GM18517 (cell line): ENCODE results near the gene KCNC4.

Experiments
- ATAC-seq: cut with Tn5 transposase; IDR thresholded peaks from one replicate; pipeline ENCODE4 v1.9.1; 2021; ENCODE audit warnings: mild to moderate bottlenecking, moderate library complexity; ENCODE audit not compliant: unreplicated experiment

KCNC4 gene

DNA sequence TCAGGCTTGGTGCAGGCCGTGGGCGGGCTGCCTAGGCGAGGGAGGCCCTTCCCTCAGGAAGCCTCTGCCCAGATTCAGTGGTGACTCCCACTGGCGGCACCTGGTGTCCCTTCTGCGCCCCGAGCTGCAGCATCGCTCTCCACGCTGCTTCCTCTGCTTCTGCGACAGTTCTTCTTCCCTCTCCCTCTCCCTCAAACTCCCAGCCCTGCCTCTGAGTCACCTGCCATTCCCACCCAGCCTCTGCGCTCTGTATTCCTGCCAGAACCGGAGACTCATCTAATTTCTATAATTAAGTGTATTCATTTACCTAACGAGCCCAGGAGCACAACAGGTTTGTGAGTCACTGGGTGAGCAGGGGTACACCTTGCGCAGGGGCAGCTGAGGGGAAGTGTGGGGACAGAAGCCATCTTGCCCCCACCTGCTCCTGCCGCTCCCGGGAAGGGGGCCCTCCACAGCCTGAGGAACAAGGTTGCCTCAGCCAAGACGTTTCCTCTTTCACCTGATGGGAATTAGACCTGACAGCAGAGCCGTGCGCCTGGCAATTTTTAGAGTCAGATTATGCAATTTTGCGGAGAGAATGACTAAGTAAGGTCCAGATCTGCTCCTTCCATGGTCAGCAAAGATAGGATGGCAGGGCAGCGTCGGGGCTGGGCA is 19.4 kb downstream of the KCNC4 start:
- ATAC-seq = no peak

DNA sequence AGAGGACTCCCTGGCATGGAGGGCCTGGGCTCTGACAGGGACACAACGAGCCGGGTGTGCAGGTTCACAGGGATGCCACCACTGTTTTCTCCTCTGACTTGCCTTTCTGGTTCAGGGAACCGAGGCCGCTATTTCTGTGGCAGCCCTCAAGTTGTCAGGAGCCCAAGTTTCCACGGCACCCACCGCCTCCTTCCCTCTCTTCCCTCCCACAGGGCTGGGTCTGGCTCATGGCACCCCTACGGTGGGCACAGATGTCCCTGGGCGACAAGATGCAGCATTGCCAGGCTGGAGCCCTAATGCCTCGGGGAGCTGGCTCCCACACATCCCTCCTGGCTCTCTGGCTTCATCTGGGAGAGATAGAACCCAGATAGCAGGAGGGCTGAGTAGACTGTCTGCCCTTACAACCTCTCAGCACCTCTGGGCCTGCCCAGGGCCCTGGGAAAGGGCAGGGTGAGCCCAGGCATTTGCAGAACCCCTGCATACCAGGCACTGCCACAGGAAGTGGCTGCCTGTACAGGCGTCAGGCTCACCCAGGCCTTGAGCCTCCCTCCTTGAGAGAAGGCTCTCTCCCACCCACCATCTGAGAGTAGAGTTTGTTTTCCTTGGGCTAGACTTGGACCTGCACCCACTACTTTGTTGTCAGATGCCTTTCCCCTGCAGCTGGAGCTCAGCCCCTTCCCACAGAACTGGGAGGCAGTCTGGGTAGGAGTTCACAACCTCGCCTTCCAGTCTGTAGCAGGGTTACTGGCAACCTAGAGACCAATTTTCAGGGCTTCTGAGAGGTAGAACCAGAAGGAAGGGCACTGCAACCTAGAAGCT is 20.5 kb downstream of the KCNC4 start:
- ATAC-seq = no peak

DNA sequence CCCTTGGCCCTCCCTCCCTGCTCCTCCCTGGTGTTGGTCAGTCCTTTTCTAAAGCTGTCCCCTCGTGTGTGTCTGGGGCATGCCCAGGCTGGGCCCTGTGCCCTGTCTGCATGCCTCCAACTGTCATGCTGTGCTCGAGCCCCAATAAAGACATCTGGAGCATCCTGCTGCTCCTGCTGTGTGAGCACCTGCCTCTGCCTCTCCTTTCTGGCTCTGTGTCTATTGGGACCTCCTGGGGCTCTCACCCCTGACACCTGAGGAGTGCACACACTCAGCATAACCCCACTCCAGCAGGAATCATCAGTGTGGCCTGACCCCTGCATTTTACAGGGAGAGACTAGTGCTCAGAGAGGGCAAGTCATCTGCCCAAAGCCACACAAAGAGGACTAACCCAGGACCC is 23.7 kb downstream of the KCNC4 start:
- ATAC-seq = no peak

DNA sequence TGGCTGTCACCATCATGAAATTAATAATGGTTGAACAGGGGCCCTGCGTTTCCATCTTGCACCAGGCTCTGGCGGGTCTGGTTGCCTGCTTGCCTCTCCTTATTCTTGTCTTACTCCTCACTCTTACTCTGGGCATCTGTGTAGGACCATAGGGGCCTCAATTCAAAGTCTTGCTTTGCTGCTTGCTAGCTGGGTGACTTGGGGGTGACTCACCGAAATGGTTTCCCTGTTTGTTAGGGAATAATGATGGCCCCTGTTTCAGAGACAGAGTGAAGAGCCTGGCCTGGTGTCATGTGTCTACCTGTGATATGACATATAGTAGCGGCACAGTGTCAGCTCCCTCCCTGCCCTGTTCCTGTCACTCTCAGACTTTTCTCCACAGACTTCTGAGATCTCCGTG is 24.6 kb downstream of the KCNC4 start:
- ATAC-seq = no peak

DNA sequence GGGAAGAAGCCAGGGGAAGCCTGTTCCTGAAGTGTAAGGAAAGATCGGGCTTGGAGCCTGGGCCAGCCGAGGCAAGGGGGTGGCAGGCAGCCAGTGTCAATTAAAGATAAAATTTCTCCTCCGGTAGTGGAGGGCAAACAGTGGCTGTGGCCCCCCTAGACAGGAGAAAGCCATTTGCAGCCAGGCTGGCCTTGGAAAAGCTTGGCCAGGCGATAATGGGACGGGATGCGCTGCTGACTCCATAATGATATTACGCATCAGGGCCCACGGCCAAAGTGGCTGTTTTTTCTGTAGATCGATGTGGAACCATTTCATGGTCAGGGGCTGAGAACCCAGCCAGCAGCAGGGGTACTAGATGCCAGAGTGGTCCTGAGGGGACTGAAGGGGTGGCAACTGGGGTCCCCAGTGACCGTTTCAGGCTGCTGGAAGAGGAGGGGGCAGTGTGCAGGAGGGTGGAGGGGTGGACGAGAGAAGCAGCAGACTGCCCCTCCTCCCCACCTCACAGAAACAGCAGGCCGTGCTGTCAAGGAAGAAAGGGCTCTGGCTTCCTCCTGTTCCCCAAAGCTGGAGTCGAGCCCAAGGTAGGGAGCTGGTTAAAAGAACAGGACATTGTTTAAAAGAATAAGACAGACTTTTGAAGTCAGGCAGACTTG is 25.2 kb downstream of the KCNC4 start:
- no peak for ATAC-seq

DNA sequence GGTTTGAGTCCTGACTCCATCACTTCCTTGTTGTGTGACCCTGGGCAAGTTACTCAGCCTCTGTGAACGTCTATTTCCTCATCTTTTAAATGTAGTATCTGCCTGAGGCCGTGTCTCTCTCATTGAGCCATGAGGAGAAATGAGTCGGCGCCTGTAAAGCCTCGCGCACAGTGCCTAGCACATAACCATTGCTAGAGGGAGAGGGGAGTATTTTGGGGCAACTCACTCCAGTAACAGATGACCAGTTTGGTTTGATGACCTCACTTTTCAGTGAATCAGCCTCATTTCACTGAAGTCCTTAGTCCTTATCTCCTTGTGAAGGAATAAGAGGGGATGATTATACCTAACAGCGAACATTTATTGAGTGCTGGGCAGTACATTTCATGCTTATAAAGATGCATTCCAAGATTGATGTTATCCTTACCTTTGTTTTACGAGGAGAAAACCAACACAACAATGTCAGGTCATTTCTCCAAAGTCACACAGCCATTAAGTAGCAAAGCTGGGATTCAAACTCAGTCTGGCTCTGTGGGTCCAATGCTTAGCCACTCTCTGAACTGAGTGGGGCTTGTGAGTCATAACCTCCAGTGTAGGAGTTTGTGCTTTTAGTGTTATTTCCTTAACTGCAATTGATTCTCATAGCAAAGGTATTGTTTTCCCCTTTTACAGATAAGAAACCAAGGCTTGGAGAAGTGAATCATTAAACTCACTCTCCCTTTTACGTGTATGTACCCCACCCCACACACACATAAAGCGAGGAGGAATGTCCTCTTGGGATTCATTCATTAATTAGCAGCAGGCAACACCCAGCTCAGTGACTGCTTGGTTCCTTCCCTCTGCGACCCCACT is 25.9 kb downstream of the KCNC4 start:
- ATAC-seq = no peak

DNA sequence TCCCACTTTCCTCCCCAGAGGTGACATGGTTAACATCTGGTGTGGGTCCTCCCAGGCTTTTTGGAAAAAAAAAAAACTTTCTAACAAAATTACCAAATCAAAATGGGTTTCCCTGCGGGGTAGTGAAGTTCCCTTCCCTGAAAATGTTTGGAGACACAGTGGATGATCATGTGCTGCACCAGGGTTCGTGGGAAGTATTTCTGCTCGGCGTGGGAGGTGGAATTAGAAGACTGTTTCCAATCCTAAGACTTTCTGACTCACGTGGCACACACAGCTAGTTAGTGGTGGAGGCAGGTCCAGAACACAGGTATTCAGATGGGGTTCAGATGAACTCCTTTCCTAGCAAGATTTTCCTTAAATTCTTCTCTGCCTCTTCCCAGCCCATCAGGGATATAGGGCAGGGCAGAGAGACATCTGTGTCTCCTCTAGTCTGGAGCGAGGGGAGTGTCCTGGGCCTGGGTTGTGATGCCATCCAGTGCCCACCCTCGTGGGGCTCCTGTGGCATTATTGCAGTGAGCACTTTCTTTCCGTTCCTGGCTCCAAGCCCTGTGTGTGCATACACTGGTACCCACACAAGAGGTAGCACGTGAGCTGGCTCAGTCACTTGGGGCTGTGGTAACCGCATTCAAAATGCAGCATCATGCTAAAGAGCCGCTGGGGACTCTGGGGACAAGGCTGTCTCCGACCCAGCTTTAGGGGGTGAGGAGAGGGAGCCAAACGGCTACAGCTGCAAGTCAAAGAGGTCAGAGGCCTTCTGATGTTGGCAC is 27.5 kb downstream of the KCNC4 start:
- no peak for ATAC-seq

DNA sequence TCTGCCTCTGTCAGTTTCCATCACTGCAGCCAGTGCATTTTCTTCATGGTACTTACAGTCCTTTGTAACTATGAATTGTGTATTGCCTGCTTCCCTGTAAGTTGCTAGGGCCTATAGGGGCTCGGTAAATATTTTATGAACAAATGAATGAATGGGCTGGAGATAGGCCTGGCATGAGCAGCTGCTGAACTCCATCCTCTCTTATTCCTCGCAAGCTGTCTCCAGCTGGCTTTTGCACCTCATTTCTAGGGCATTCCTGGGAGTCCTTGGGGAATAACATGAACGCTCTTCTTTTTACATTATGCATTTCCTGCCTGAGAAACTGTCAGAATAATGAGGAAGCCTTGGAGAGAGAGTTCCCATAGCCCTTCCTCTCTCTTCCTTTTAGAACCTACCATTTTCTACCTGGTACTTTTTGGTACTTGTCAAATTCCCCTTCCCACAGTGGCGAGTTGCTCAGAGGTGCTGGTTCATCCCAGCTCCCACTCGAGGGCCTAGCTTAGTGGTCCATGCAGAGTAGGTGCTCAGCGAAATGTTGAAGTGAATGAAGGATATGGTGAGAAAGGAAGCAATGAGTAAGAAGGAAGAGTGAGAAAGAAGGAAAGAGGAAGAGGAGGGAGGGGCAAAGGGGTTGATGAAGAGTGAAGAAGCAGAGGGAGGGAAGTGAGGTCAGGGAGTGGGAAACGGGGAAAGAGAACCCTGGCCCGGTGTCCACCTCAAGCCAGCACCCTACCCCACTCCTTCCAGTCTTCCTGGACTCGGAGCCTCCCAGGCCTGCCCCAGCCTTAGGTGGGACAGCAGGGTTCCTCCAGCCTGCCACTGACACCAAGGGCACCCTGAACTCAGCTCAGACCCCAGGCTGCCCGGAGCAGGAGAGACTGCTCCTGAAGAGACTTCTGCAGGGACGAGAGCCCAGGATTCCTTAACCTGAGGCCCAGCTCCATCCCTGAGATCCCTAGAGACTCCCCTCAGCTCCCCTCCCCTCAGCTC is 29.6 kb downstream of the KCNC4 start:
- no peak for ATAC-seq

DNA sequence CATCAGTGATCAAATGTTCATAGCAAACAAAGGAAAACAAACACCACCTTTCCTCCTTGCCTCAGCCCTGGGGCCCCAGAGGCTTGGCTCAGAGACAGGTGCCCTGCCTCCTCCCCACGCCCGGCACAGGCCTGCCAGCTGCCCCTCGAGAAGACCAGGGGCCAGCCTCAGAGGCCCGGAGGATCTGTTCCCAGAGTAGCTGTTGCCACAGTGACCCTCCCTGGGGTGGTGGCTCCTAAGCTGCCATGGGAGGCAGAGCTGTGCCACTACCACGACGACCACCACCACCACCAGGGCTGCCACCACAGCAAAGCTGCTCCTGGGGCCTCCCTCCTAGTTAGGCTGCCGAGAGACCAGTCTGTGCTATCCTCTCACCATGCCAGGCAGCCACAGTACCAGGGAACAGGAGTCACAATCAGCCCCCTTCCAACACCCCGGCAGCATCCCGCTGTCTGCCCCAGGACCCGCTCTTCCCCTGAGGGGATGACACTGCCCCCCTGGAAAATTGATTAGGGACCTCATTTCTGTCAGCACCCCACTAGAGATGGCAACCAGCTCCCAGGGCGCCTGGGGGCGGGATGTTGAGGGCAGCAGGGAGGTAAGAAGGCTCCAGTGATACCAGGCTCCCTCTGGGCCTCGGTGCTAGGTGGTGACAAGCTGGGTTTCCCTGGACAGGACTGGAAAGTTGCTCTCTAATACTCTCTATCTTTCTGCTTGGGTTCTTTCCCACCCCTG is 30.5 kb downstream of the KCNC4 start:
- no peak for ATAC-seq

DNA sequence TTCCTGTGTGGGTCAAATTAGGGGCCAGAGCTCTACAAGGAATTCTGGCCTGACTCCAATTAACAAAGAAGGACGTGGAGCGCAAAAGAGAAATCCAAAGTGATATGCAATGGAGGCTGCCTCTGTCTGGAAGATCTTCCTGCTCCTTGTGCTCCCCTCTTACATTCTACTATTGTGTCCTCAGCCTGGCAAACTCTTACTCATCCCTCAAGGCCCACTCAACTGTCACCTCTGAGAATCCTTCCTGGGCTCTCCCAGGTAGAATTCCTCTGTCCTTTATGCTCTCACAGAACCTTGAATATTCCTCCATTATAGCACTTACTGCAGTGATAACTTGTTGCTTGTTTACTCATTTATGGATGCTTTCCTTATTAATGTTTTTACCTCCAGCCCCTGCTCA is 31.4 kb downstream of the KCNC4 start:
- ATAC-seq = no peak

DNA sequence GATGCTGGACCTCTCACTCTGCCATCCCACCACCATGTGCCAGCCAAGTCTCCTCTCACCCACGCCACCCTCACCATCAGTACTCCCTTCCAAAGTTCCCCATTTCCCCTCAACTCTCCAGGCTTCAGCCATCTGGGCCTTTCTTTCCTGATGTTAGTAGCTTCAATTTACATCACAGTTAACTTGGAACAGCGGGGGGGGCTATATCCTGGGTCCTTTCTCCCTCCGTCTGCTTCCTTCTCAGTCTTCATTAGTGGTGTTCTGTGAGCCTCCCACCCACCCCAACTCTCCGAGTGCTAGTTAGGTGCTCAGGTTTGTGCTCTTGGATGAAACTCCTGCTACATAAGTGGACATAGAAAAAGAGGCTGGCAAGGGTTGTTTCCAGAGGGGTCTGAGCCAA is 31.9 kb downstream of the KCNC4 start:
- ATAC-seq = no peak

DNA sequence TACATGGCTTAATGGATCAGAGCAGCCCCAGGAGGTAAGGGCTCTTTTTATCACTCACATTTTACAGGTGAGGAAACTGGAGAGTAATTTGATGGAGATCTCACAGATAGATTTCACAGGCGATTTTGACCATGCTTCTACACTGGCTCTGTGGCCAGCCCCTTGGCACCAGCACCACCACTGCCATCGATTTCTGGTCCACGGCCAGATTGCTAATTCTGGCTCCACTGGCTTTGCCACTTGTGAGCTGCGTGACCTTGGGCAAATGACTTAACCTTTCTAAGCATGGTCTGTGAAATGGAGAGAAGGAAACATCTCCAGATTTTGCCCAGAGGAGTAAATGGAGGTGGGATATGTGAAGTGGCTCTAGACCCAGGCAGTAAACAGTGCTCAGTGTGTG is 32.6 kb downstream of the KCNC4 start:
- ATAC-seq = no peak

DNA sequence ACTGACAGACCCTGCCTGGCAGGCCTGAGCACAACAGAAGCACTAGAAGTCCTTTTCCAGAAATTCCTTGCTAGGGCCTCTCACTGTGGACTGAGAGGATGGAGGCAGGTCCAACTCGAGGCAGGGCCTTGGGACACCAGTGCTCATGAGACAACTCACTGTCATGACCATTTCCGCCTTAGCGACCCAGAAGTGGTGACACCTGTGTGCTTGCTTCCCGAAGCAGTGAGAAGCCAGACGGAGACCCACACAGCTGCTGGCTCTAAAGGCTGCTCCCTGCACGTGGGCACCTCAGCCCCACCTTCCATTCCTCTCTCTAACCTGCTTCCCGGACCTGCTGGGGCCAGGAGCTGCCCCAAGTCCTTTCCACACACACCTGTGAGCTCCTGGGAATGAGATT is 33.0 kb downstream of the KCNC4 start:
- ATAC-seq = no peak

DNA sequence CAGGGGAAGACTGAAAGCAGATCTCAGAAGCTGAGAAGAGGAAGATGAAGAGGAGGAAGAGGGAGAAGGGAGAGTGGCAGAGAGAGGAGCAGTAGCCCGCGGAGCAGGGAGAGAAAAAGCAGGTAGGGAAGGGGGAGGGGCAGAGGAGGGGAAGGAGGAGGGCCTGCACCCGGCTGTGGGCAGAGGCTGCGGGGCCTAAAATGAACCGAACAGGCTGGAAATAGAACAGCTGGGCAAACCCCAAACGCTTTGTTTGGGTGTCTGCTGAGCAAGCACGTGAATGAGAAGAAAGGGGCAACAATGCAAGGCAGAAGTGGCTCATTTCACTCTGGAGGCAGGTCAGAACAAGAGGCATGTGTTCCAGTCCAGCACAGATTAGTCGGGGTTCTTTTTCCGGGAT is 33.5 kb downstream of the KCNC4 start:
- peak; percentile 77 for ATAC-seq

DNA sequence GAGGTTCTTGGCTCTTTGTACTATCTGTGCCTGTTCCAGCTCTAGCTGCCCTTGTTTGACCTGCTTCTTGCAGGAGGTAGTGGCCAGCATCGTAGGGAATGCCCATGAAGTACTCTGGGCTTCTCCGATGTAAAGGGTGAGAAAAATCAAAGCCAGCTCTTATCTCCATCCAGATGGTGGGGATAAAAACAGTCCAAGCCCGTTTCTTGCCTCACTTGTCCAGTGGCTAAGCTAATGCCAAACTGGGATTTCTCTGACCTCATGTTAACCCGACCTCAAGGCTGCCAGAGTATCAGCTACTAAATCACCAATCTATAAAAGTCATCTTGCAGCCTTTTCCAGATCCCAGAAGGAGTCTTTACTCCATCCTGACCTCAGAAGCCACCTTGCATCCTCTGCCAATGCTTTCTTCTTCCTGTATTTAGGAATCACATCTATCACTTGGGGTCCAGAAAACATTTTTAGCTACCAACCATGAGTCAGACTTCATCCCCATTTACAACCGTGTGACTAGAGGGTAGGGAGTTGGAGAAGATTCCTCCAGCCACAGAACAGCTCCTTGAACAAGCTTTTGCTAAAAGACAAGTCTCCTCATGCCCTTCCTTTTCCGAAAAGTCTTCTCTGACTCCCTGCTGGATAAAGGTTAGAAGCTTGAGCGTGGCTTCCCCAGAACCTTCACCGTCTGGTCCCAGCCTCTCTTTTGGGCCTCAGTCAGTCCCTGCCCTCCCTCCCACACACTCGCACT is 35.9 kb downstream of the KCNC4 start:
- ATAC-seq = no peak

DNA sequence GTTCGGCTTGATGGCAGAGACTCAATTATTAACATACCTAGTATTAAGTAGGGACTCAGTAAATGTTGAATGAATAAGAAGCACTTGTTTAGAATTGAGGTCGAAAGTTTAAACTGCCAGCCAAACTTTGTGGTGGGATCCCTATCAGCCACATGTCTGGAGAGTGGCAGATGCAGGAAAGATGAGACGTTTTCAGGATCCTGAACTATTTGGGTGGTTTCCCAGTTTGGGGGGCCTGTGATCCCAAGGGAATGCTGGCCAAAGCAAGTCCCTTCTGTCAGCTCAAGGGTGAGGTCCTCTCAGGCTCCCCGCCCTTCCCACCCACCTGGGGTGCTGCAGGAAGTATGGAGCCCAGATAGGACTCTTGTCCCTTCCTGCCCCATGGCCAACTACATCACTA is 38.6 kb downstream of the KCNC4 start:
- no peak for ATAC-seq

DNA sequence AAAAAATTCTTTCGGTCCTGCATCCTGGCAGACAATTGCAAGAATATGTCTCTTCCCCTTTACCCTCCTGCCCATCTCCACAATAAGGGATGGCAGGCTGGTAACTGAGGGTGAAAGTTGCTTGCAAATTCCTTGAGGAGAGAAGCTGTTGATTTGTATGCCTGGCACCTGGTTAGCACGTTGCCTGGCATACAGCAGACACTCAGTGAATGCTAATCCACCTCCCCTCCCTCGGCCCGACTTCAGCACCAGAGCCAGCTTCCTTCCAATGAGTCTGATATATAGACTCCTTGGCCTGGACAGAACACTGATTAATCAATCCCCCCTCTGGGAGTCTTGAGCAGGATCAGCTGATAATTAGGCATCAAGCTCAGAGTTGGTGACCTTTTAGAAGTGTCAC is 39.1 kb downstream of the KCNC4 start:
- no peak for ATAC-seq

DNA sequence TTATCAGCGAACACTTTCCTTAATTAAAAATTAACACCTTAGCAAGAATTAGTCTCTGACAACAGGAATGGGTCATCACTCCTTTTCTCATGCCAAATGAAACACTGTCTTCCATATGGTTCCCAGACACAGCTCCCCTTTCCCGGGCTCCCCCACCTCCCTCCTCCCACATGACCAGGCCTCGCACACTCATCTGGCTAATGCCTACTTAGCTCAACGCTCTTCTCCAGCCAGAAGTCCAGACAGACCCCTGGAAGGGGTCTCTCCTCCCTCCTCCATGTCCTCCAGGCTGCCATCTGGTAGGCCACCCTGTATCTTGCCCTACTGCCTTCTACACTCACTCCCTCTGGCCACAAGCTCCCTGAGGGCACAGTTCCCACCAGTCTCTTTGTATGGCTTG is 39.9 kb downstream of the KCNC4 start:
- no peak for ATAC-seq
